BJ (cell line): ENCODE results near the gene OR2AG1. TPM values are rescaled to one million over a fixed set of nuclear protein-coding genes. Genes with fewer than 3 reads are reported as not detected.

Experiments
- CTCF ChIA-PET: fragments of 350-600 bp; formaldehyde crosslinking; extraction: SDS; loops from one replicate; lab custom pipeline; 2021; ENCODE audit warnings: antibody characterized with exemption, inconsistent platforms; lab: Yijun Ruan, JAX
- POLR2A ChIA-PET: fragments of 300-600 bp; sonication (Branson Sonifier 250); formaldehyde crosslinking; extraction: SDS; loops from one replicate; lab custom pipeline; 2021; ENCODE audit warnings: antibody characterized with exemption; lab: Charles Lee
- DNase-seq: peaks from one replicate; pipeline ENCODE4 v3.0.0-alpha.2; 2011; ENCODE audit warnings: low read depth
- H3K27me3 ChIP-seq: 2 replicates; pipeline ENCODE4 v1.6.0; 2011; ENCODE audit warnings: low read length; ENCODE audit not compliant: control insufficient read depth, insufficient read depth
- H3K36me3 ChIP-seq: 2 replicates; pipeline ENCODE4 v1.5.1; 2011; ENCODE audit warnings: low read length; ENCODE audit not compliant: control insufficient read depth, insufficient read depth
- H3K4me3 ChIP-seq: 2 replicates; pipeline ENCODE4 v1.5.1; 2011; ENCODE audit warnings: low read depth, mild to moderate bottlenecking, control low read depth, low read length
- polyA plus RNA-seq: library from polyadenylated mRNA; depleted of rRNA; stranded (reverse); fragments of >200 nt; gene quantifications from 2 replicates; pipeline ENCODE4 v1.2.3, GENCODE V29; 2011
- TF ChIP-seq, protein P1 (sequence below): IDR thresholded peaks from 2 replicates; pipeline ENCODE4 v1.5.1; 2011; ENCODE audit warnings: low read depth, mild to moderate bottlenecking, control low read depth, inconsistent platforms, low read length, moderate library complexity; ENCODE audit not compliant: insufficient read depth

Gene OR2AG1
- polyA plus RNA-seq, 1 experiment, result not detected

DNA sequence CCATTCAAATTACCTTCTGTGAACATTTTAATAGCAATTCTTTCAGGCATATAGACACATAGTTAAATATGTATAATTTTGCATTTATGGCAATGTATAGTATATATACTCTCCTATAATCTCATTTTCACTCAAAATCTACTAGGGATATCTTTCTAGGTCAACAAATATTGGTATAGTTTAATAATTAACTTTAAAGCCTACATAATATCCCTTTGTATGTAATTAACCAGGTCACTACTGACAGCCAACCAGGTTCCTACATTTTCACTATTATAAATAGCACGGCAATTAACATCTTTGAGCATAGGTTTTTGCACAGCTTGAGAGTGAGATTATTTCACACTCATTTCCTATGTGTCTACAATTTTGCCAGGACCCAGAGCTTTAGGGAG lies 26.9 kb upstream of the OR2AG1 start:
- Histone ChIP-seq H3K36me3 (no peaks in the 10 kb centered on the region), H3K27me3 (0 out of 2 replicates have a peak, but pooled peaks cover 3% of the 10 kb centered on the region), H3K4me3 (no peak overlapping the region)
- ChIA-PET POLR2A (no interaction called here), CTCF (interaction anchor here (0.6 to 6.4 kb wide), 19 partner anchors 10 to 522 kb away, joined by 3 to 110 read pairs (median 6); partner anchors contain the start of genes OR2AG2 and OR6A2)
- TF ChIP-seq, protein P1, sequence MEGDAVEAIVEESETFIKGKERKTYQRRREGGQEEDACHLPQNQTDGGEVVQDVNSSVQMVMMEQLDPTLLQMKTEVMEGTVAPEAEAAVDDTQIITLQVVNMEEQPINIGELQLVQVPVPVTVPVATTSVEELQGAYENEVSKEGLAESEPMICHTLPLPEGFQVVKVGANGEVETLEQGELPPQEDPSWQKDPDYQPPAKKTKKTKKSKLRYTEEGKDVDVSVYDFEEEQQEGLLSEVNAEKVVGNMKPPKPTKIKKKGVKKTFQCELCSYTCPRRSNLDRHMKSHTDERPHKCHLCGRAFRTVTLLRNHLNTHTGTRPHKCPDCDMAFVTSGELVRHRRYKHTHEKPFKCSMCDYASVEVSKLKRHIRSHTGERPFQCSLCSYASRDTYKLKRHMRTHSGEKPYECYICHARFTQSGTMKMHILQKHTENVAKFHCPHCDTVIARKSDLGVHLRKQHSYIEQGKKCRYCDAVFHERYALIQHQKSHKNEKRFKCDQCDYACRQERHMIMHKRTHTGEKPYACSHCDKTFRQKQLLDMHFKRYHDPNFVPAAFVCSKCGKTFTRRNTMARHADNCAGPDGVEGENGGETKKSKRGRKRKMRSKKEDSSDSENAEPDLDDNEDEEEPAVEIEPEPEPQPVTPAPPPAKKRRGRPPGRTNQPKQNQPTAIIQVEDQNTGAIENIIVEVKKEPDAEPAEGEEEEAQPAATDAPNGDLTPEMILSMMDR, result no peak
- DNase-seq, result no peak

DNA sequence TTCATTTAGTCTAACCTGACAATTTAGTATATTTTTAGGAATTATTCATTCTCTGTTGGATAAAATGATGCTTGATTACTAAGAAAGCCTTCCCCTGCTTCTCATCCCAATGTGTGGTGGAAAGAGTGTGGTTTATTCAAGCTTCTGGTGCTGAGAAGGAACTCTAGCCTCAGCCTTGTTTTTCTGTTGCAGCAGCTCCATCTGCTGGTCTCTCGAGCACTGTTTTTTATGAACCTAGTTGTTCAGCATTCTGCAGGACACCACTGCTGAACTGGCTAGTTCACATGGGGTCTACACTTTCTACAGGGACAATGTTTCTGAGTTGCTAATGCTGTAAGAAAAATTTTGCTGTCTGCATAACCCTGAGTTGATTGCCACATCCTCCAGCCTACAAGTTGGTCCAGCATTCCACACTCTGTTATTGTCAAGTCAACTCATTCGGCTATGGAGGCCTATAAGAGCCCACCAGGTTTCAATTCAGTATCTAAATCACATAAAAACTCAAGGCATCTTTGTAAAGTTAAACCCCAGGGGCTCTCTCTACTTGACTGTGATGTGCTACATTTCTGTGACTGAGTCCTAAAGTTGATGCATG lies 25.4 kb upstream of the OR2AG1 start:
- TF ChIP-seq, protein P1, result peak; percentile 76
- Histone ChIP-seq H3K36me3 (no peaks in the 10 kb centered on the region), H3K27me3 (peaks cover 1% of the 10 kb centered on the region; the same call in 1 of the 2 replicates), H3K4me3 (no peak overlapping the region)
- DNase-seq, result no peak
- CTCF ChIA-PET, result interaction anchor here (0.6 to 6.4 kb wide), 15 partner anchors 11 to 560 kb away, joined by 3 to 110 read pairs (median 4); no protein-coding TSS in a partner anchor
- POLR2A ChIA-PET, result no interaction called here

DNA sequence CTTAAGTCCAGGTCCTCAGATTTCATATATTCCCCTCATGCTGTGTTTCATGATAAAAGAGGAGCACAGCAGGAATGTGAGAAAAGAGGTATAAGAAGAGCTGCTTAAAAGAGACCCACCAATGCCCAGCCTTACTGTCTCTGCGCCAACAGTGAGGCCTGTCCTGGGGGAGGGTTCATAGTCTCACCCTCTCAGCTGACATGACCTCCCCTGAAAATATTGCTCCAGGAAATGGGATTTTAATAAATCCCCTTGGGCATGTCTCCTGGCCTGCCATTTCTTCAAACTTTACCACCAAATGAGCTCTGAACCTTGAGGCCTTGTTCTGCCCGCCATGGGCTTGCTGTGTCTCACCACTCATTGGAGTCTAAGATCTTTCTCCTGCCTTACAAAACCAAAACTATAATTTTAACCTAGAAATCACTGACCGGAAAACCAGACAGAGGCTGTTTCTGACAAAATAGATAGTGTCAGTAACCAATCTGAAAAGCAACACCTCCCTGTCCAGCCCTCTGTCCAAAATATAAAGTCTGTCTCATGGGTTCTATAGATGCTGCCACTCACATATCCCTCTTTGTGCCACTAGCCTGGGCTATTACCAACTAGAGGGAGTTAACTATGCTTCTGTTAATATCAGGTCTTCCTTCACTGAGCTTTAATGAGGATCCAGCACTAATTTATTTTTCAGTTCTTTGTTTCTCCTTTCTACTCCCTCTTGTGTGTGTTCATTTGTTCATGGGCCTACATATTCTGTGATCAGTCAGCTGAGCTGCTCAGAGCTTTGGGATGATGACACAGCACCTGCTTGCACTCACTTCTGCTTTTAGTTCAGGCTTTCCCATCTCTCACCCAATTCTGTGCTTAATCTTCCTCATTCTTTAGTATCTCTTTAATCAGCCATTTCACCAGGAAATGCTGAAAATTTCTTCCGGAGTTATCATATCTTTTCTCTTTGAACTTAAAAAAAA lies 10.6 kb upstream of the OR2AG1 start, which contains the start of gene OR2AG2:
TSS of gene OR2AG2 (minus strand) at position 51 of the 968 bp plus-strand sequence. CDS start 3,019 bp downstream, outside the sequence.
- TF ChIP-seq, protein P1, result no peak
- POLR2A ChIA-PET, result no interaction called here
- CTCF ChIA-PET, result interaction anchor here (0.6 to 2.5 kb wide), 3 partner anchors 17 to 584 kb away, joined by 3 to 8 read pairs (median 6); no protein-coding TSS in a partner anchor
- Histone ChIP-seq H3K36me3 (no peaks in the 10 kb centered on the region), H3K4me3 (no peak within 1 kb of the TSS), H3K27me3 (no peaks in the 10 kb centered on the region)
- DNase-seq, result no peak

DNA sequence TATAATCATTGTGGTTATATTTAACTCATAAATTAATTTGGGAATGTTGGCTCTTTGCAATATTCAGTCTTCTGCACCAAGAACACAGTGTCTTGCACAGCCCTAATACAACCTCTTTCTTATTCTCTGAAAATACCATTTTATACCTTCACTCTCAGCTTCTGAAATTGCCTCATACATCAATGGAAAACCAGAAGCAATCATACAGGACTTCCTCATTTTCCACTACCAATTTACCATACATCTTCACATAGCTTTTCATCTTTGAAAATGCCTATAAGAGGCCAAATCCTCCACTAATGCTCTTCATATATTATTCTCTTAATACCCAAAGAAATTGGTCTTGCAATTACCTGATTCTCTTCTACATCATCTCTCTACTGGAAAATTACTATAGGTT lies 4.3 kb upstream of the OR2AG1 start:
- Histone ChIP-seq H3K36me3 (no peaks in the 10 kb centered on the region), H3K4me3 (no peak overlapping the region), H3K27me3 (no peaks in the 10 kb centered on the region)
- DNase-seq, result no peak
- TF ChIP-seq, protein P1, result no peak
- POLR2A ChIA-PET, result no interaction called here
- CTCF ChIA-PET, result interaction anchor here (0.6 to 1.8 kb wide), 2 partner anchors 23 to 26 kb away, joined by 3 to 6 read pairs; no protein-coding TSS in a partner anchor
